ENCODE data around the gene JCHAIN.

GRCh38 chr4:70687821-70688794 lies 21.8 kb upstream of the JCHAIN start, which contains the start of gene UTP3:
- peak in 2 of 4 donors; percentile 30 to 68 for TF ChIP-seq POLR2A (IDR thresholded peaks at IDR 0.05)
- TF ChIP-seq, protein P1, sequence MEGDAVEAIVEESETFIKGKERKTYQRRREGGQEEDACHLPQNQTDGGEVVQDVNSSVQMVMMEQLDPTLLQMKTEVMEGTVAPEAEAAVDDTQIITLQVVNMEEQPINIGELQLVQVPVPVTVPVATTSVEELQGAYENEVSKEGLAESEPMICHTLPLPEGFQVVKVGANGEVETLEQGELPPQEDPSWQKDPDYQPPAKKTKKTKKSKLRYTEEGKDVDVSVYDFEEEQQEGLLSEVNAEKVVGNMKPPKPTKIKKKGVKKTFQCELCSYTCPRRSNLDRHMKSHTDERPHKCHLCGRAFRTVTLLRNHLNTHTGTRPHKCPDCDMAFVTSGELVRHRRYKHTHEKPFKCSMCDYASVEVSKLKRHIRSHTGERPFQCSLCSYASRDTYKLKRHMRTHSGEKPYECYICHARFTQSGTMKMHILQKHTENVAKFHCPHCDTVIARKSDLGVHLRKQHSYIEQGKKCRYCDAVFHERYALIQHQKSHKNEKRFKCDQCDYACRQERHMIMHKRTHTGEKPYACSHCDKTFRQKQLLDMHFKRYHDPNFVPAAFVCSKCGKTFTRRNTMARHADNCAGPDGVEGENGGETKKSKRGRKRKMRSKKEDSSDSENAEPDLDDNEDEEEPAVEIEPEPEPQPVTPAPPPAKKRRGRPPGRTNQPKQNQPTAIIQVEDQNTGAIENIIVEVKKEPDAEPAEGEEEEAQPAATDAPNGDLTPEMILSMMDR (IDR thresholded peaks at IDR 0.05): peak; percentile 84 to 97 (median 96)

All from esophagus squamous epithelium (tissue), 4 donors.